Left hindlimb (tissue), 1 donor: Measurements from ENCODE around the gene KRTAP12-1.
"Not testable (repeated sequence)": the region's sequence is repeated elsewhere in the genome, so short reads cannot be mapped to it uniquely, and the experiment has no call there.

Experiments
- DNase-seq: peaks from one replicate; pipeline ENCODE4 v3.0.0-alpha.2; 2018

KRTAP12-1 gene

DNA sequence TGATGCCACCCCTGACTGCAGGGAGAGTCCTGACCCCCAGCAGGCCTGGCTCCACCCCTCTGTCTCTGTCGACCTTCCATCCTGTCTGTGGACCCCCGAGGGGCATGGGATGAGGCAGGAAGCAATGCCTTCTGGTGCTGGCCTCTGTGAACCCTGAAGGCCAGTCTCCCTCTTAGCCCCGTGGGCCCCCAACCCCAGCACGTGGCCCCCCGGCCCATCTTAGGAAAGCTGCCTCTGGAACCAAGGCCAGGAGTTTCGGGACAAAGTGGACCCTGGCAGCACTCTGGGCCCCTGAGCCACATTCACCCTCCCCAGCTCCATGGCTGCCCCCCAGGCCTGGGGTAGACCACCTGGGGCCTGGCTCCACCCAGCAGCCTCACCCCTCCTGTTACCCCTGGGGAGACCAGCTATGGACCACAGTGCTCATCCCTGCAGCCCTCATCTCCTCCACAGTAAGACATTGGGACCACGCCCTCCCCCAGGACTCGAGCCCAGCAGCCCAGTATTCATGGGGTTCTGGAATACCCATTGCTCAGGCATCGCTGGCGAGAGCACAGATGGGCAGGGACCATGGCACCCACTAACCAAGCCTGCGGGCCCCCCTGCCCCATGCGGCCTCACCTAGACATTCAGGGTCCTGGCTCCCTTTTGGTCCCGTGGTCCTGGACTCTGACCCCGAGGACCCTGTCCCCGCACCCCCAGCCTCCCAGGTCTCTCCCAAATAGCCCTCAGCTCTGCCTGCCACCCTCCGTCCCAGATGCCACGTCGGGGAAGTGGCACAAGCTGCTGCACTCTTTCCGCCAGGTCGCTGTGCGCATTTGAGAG is 43.2 kb downstream of the KRTAP12-1 start:
- not testable (repeated sequence) for DNase-seq

DNA sequence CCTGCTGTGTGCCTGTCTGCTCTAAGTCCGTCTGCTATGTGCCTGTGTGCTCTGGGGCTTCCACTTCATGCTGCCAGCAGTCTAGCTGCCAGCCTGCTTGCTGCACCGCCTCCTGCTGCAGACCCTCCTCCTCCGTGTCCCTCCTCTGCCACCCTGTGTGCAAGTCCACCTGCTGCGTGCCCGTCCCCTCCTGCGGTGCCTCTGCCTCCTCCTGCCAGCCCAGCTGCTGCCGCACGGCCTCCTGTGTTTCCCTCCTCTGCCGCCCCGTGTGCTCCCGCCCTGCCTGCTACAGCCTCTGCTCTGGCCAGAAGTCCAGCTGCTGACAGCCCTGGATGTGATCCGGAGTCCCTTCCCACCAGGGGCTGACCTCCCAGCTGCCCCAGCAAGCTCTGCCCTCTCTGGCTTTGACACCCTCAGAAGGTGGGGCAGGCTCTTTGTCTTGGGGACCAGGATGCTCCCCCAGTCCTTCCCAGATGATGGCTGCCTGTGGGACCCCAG is 44.1 kb downstream of the KRTAP12-1 start:
- not testable (repeated sequence) for DNase-seq

- DNase-seq = no peak
These were observed 44.7 kb downstream of the KRTAP12-1 start, which contains the start of gene KRTAP10-10 for GRCh38 chr21:44637018-44637850. Gene KRTAP10-10 (plus strand): TSS chr21:44637356. CDS start chr21:44637418, 62 bp downstream.

DNA sequence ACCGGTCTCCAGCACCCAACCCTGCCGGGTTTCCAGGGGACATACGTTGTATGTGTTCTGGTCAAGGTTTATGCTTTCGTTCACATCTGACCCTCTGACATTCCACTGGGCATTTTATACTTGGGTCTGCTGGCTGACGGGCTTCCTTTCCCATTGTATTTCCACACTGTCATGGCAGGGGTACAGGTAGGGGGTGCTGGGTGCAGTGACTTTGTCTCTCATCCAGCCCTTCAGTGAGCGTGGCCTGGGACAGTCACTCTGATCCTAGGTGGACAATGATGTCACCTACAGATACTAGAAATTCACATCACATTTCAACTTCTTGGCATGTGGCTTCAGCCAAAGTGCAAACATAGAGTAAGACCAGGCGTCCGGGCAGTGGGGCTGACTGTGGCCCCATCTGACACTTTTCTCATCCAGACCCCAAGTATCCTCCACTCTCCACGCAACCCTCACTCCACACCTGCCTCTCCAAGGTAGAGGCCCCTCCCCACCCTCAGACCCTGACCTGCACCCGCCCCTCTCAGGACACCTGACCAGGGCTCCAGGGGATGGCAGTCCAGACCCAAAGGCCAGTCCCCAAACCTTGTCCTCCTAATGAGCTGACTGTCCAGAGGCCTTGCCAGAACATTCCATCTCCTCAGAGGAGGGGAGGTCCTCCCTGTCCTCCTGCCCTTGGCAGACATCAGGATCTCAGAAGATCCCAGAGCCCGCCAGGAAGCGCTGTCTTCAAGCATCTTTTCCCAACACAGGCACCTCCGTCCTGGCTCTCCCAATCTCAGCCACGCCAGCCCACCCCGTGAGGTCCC is 45.5 kb downstream of the KRTAP12-1 start:
- no peak for DNase-seq

DNA sequence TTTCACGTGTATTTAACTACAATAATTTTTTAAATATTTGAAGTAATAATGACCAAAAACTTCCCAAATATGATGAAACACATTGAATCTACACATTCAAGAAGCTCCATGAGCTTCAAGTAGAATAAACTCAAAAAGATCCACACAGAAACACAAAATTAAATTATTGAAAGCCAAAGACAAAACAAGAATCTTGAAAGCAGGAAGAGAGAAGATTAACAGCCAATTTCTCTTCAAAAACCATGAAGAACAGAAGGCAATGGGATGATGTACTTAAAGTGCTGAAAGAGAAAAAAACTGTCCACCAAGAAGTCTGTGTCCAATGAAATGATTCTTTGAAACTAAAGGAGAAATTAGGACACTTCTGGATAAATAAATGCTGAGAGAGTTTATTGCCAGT is 49.9 kb downstream of the KRTAP12-1 start:
- DNase-seq = no peak
